Neuronal stem cell (in vitro differentiated cells): ENCODE results near the gene MTOR.
A peak's percentile ranks its signal among the peaks of the same experiment; 100 is the strongest.

Source experiments
- DNase-seq: peaks from one replicate; pipeline ENCODE4 v3.0.0-alpha.2; 2013; ENCODE audit warnings: low spot score
- H2AFZ ChIP-seq: one replicate; pipeline ENCODE4 v1.6.1; 2013; ENCODE audit warnings: mild to moderate bottlenecking, low read length, inconsistent platforms
- H2AK5ac ChIP-seq: 2 replicates; pipeline ENCODE4 v1.6.1; 2013; ENCODE audit warnings: low read depth, mild to moderate bottlenecking, inconsistent platforms, low read length, moderate library complexity, mixed read lengths
- H2BK120ac ChIP-seq: 2 replicates; pipeline ENCODE4 v1.6.1; 2013; ENCODE audit warnings: low read depth, mild to moderate bottlenecking, inconsistent platforms, low read length, moderate library complexity, mixed read lengths
- H2BK12ac ChIP-seq: one replicate; pipeline ENCODE4 v1.6.1; 2013; ENCODE audit warnings: low read length, inconsistent platforms
- H2BK15ac ChIP-seq: 2 replicates; pipeline ENCODE4 v1.6.1; 2013; ENCODE audit warnings: mild to moderate bottlenecking, low read length, inconsistent platforms, mixed read lengths
- H2BK5ac ChIP-seq: one replicate; pipeline ENCODE4 v1.6.1; 2013; ENCODE audit warnings: inconsistent platforms, mild to moderate bottlenecking, low read length, moderate library complexity
- H3K14ac ChIP-seq: one replicate; pipeline ENCODE4 v1.6.1; 2013; ENCODE audit warnings: low read length, inconsistent platforms
- H3K18ac ChIP-seq: 2 replicates; pipeline ENCODE4 v1.6.1; 2013; ENCODE audit warnings: low read length, inconsistent platforms
- H3K23ac ChIP-seq: 2 replicates; pipeline ENCODE4 v1.6.1; 2013; ENCODE audit warnings: low read depth, mild to moderate bottlenecking, mixed read lengths, low read length, inconsistent platforms; ENCODE audit not compliant: poor library complexity
- H3K27ac ChIP-seq: replicated peaks from 3 replicates; pipeline ENCODE4 v1.5.1; 2013; ENCODE audit warnings: low read length, inconsistent platforms
- H3K27me3 ChIP-seq, 3 experiments: 2 replicates each; pipeline ENCODE4 v1.6.1; 2013; ENCODE audit warnings: low read length in 3 of 3, mild to moderate bottlenecking in 2 of 3, inconsistent platforms in 1 of 3, low read depth in 1 of 3, mixed read lengths in 1 of 3, moderate library complexity in 1 of 3; ENCODE audit not compliant: control insufficient read depth in 3 of 3, insufficient read depth in 3 of 3
- H3K36me3 ChIP-seq, 2 donors: replicated peaks in 1 of 2; 2 replicates each; pipeline ENCODE4 v1.6.1; 2013; ENCODE audit warnings: low read length in 2 of 2; ENCODE audit not compliant: control insufficient read depth in 2 of 2, insufficient read depth in 2 of 2
- H3K4ac ChIP-seq: 2 replicates; pipeline ENCODE4 v1.6.1; 2013; ENCODE audit warnings: inconsistent platforms, mild to moderate bottlenecking, low read length, moderate library complexity
- H3K4me1 ChIP-seq, 2 donors: 1 replicate in 1 of 2; 2 replicates in 1 of 2; pipeline ENCODE4 v1.6.1; 2013; ENCODE audit warnings: low read length in 2 of 2, low read depth in 1 of 2; ENCODE audit not compliant: control insufficient read depth in 2 of 2, insufficient read depth in 1 of 2
- H3K4me2 ChIP-seq: one replicate; pipeline ENCODE4 v1.6.1; 2013; ENCODE audit warnings: mild to moderate bottlenecking, low read length, inconsistent platforms; ENCODE audit not compliant: insufficient read depth, poor library complexity, severe bottlenecking
- H3K4me3 ChIP-seq, 2 donors: 2 replicates each; pipeline ENCODE4 v1.5.1; 2013; ENCODE audit warnings: low read length in 2 of 2, mild to moderate bottlenecking in 2 of 2, inconsistent platforms in 1 of 2, moderate library complexity in 1 of 2
- H3K79me1 ChIP-seq: one replicate; pipeline ENCODE4 v1.6.1; 2013; ENCODE audit warnings: low read depth, mild to moderate bottlenecking, inconsistent platforms, low read length, moderate library complexity
- H3K9ac ChIP-seq: one replicate; pipeline ENCODE4 v1.6.1; 2013; ENCODE audit warnings: mild to moderate bottlenecking, low read depth, low read length, inconsistent platforms; ENCODE audit not compliant: poor library complexity
- H3K9me3 ChIP-seq, 2 donors: replicated peaks in 1 of 2; 2 replicates each; pipeline versions ENCODE3 to v1.6.1; 2013; ENCODE audit warnings: low read length in 2 of 2, mild to moderate bottlenecking in 2 of 2, inconsistent platforms in 1 of 2, low read depth in 1 of 2, mixed read lengths in 1 of 2, moderate library complexity in 1 of 2; ENCODE audit not compliant: control insufficient read depth in 2 of 2, insufficient read depth in 1 of 2
- H4K8ac ChIP-seq: one replicate; pipeline ENCODE4 v1.6.1; 2013; ENCODE audit warnings: low read depth, mild to moderate bottlenecking, inconsistent platforms, low read length, moderate library complexity
- H4K91ac ChIP-seq: one replicate; pipeline ENCODE4 v1.6.1; 2013; ENCODE audit warnings: low read length, low read depth, mild to moderate bottlenecking, inconsistent platforms; ENCODE audit not compliant: poor library complexity
- WGBS, 2 donors: extraction: QIAGEN DNeasy Blood & Tissue Kit; methylation state at CpG; one replicate each; pipeline ENCODE4 v1.1.7; 2013; ENCODE audit warnings: missing lambda C conversion rate in 2 of 2, mixed read lengths in 1 of 2; ENCODE audit not compliant: insufficient read length in 2 of 2, insufficient replicate concordance in 1 of 2; ENCODE audit errors: extremely low coverage in 2 of 2; 5-methylcytosine and 5-hydroxymethylcytosine counted together

MTOR gene

DNA sequence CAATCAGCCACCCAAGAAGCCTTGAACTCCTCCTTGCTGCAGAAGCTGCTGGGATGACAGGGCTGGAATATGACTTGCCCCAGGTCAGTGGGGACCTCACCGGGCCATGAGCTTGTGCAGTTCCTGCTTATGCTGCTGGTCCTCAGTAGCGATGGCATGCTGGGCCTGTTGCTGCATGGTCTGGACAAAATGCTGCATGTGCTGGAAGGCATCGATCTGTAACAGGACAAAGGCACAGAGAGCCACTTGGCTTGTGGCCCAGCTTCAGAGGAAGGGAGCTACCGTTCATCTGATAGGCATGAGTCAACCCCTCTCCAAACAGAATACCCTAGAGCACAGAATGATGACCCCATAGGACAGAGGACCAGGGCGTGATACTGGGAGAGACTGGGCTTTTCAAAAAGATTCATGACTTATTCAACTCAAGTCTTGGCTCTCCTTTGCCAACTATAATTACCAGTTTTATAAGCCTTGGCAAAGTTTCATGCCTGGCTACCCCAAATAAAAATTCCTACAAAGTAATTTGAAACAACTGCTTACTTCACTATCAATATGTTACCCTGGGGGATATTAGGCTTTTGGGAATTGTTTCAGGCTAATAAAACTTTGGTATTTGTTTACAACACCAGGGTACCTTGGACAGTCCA, 128.0 kb downstream of the MTOR start:
- Histone ChIP-seq H2AFZ (no peak overlapping the region), H3K4me2 (no peak overlapping the region), H3K27ac (no peak overlapping the region), H3K4ac (peak overlapping the region; percentile 70), H4K8ac (no peak overlapping the region), H3K79me1 (no peaks in the 10 kb centered on the region), H3K36me3 (peaks cover 47 to 89% of the 10 kb centered on the region in 2 donors), H3K23ac (no peak overlapping the region), H2BK12ac (no peak overlapping the region), H2BK5ac (no peak overlapping the region), H3K18ac (no peak overlapping the region), H2BK120ac (no peak overlapping the region), H3K9ac (no peak overlapping the region), H3K4me3 (no peak overlapping the region), H2BK15ac (no peak overlapping the region), H3K27me3 (no peaks in the 10 kb centered on the region), H3K9me3 (no peaks in the 10 kb centered on the region), H4K91ac (no peak overlapping the region), H2AK5ac (no peak overlapping the region), H3K14ac (peak overlapping the region; percentile 23), H3K4me1 (no peaks in the 10 kb centered on the region)
- WGBS, 2 donors, result no CpG with 5 or more reads among the region's 5 CpGs
- DNase-seq, result no peak

GRCh38 chr1:11132563-11133293, 129.6 kb downstream of the MTOR start:
- WGBS, 2 donors, result no CpG with 5 or more reads among the region's 8 CpGs
- Histone ChIP-seq H3K18ac (no peak overlapping the region), H2AFZ (no peak overlapping the region), H2AK5ac (no peak overlapping the region), H3K9ac (no peak overlapping the region), H2BK120ac (no peak overlapping the region), H3K4ac (no peak overlapping the region), H3K27ac (no peak overlapping the region), H3K9me3 (no peaks in the 10 kb centered on the region), H3K4me1 (no peaks in the 10 kb centered on the region), H4K91ac (no peak overlapping the region), H2BK15ac (no peak overlapping the region), H3K27me3 (no peaks in the 10 kb centered on the region), H3K23ac (no peak overlapping the region), H2BK5ac (peak overlapping the region; percentile 27), H2BK12ac (no peak overlapping the region), H3K4me3 (no peak overlapping the region), H3K4me2 (no peak overlapping the region), H3K14ac (no peak overlapping the region), H3K36me3 (peaks cover 50 to 89% of the 10 kb centered on the region in 2 donors), H4K8ac (no peak overlapping the region), H3K79me1 (no peaks in the 10 kb centered on the region)
- no peak for DNase-seq

- Histone ChIP-seq H3K4me1 (no peaks in the 10 kb centered on the region), H3K9ac (no peak overlapping the region), H2BK120ac (no peak overlapping the region), H2BK12ac (no peak overlapping the region), H2BK5ac (no peak overlapping the region), H3K18ac (no peak overlapping the region), H3K36me3 (peaks cover 57 to 91% of the 10 kb centered on the region in 2 donors), H4K8ac (no peak overlapping the region), H2BK15ac (no peak overlapping the region), H3K9me3 (no peaks in the 10 kb centered on the region), H3K14ac (no peak overlapping the region), H3K27ac (no peak overlapping the region), H3K79me1 (no peaks in the 10 kb centered on the region), H3K27me3 (no peaks in the 10 kb centered on the region), H2AK5ac (no peak overlapping the region), H3K4me3 (no peak overlapping the region), H3K4me2 (no peak overlapping the region), H3K23ac (no peak overlapping the region), H2AFZ (no peak overlapping the region), H3K4ac (no peak overlapping the region), H4K91ac (no peak overlapping the region)
- no peak for DNase-seq
- no CpG with 5 or more reads among the region's 3 CpGs for WGBS, 2 donors
These were observed 130.5 kb downstream of the MTOR start for GRCh38 chr1:11131816-11132215.

GRCh38 chr1:11130406-11130805, 131.9 kb downstream of the MTOR start:
- H2BK5ac ChIP-seq, result no peak overlapping the region
- no peak overlapping the region for H3K18ac ChIP-seq
- H2BK15ac ChIP-seq, result no peak overlapping the region
- H4K8ac ChIP-seq, result no peak overlapping the region
- H3K4ac ChIP-seq, result no peak overlapping the region
- H3K4me2 ChIP-seq, result no peak overlapping the region
- no peak for DNase-seq
- no peak overlapping the region for H2AK5ac ChIP-seq
- no peak overlapping the region for H2BK12ac ChIP-seq
- no peaks in the 10 kb centered on the region for H3K27me3 ChIP-seq
- WGBS, 2 donors, result no CpG with 5 or more reads among the region's 17 CpGs
- no peak overlapping the region for H2AFZ ChIP-seq
- no peaks in the 10 kb centered on the region for H3K9me3 ChIP-seq
- no peak overlapping the region for H3K14ac ChIP-seq
- H4K91ac ChIP-seq, result no peak overlapping the region
- H3K27ac ChIP-seq, result no peak overlapping the region
- no peak overlapping the region for H3K23ac ChIP-seq
- no peaks in the 10 kb centered on the region for H3K4me1 ChIP-seq
- H3K36me3 ChIP-seq, result peaks cover 63 to 96% of the 10 kb centered on the region in 2 donors
- no peak overlapping the region for H3K4me3 ChIP-seq
- H3K9ac ChIP-seq, result no peak overlapping the region
- no peaks in the 10 kb centered on the region for H3K79me1 ChIP-seq
- H2BK120ac ChIP-seq, result no peak overlapping the region
